Renal cortex interstitium (tissue), 11 donors: ENCODE results near the gene RBBP7. TPM values are rescaled to one million over a fixed set of nuclear protein-coding genes. Genes with fewer than 3 reads are reported as not detected.
"Not testable (repeated sequence)": the region's sequence is repeated elsewhere in the genome, so short reads cannot be mapped to it uniquely, and the experiment has no call there.

Experiments
- DNase-seq, 11 donors: peaks; one replicate each; pipeline ENCODE4 v3.0.0-alpha.2; 2013; ENCODE audit warnings: low read depth in 9 of 11, low spot score in 4 of 11; ENCODE audit errors: extremely low read depth in 1 of 11
- polyA plus RNA-seq, 3 donors: library from polyadenylated mRNA; unstranded; fragments of 120-200 nt; gene quantifications; one replicate each; pipeline ENCODE4 v1.2.1, GENCODE V29; 2013; ENCODE audit not compliant: insufficient read length in 3 of 3

The RBBP7 gene
- polyA plus RNA-seq, 3 donors, result 205 to 232 (median 206) TPM

- no peak for DNase-seq
These were observed 4.4 kb upstream of the RBBP7 start for GRCh38 chrX:16874458-16875095.

GRCh38 chrX:16873106-16873505 is 2.9 kb upstream of the RBBP7 start:
- DNase-seq, result no peak

GRCh38 chrX:16870862-16871815 is 977 bp upstream of the RBBP7 start:
- peak in 1 of 11 donors; percentile 9 for DNase-seq

GRCh38 chrX:16869393-16870094 is 618 bp downstream of the RBBP7 start:
- DNase-seq, result peak in 2 of 11 donors; percentile 29 to 31

GRCh38 chrX:16868920-16869319 is 1.2 kb downstream of the RBBP7 start:
- DNase-seq, result no peak

- no peak for DNase-seq
These were observed 2.2 kb downstream of the RBBP7 start for GRCh38 chrX:16867947-16868346.

GRCh38 chrX:16862829-16863228 is 7.3 kb downstream of the RBBP7 start:
- no peak for DNase-seq

- DNase-seq, result no peak
These were observed 13.4 kb downstream of the RBBP7 start for GRCh38 chrX:16856744-16857143.

- not testable (repeated sequence) for DNase-seq
These were observed 14.1 kb downstream of the RBBP7 start for GRCh38 chrX:16856076-16856404.

- DNase-seq, result no peak
These were observed 14.6 kb downstream of the RBBP7 start for GRCh38 chrX:16855363-16856075.

- no peak for DNase-seq
These were observed 16.6 kb downstream of the RBBP7 start for GRCh38 chrX:16853537-16853936.

GRCh38 chrX:16852617-16853179 is 17.5 kb downstream of the RBBP7 start:
- DNase-seq, result no peak

GRCh38 chrX:16851827-16852226 is 18.3 kb downstream of the RBBP7 start:
- DNase-seq, result no peak

- DNase-seq, result no peak
These were observed 18.7 kb downstream of the RBBP7 start for GRCh38 chrX:16851421-16851820.

- DNase-seq, result no peak
These were observed 21.6 kb downstream of the RBBP7 start for GRCh38 chrX:16848541-16848940.

GRCh38 chrX:16845686-16846085 is 24.5 kb downstream of the RBBP7 start:
- no peak for DNase-seq

- DNase-seq, result no peak
These were observed 26.8 kb downstream of the RBBP7 start for GRCh38 chrX:16843208-16843909.

- DNase-seq, result no peak
These were observed 27.5 kb downstream of the RBBP7 start for GRCh38 chrX:16842684-16843083.
